Cardiac muscle cell (in vitro differentiated cells and primary cell): ENCODE data around the gene PCDHGA5. TPM values are rescaled to one million over a fixed set of nuclear protein-coding genes. Genes with fewer than 3 reads are reported as not detected.
A peak's percentile ranks its signal among the peaks of the same experiment; 100 is the strongest.

Experiments used
- DNase-seq, 2 donors: peaks; one replicate each; pipeline versions ENCODE4 v3.0.0 to v3.0.0-alpha.2; 2010 to 2017; ENCODE audit warnings: low read depth in 1 of 2, low spot score in 1 of 2
- H3K27ac ChIP-seq: fragments of 200-600 bp; sonication (generic); 2 replicates; pipeline ENCODE4 v1.5.1; 2016
- H3K27me3 ChIP-seq: fragments of 200-600 bp; sonication (generic); 2 replicates; pipeline ENCODE4 v1.6.0; 2016; ENCODE audit warnings: control low read depth
- H3K36me3 ChIP-seq: fragments of 200-600 bp; sonication (generic); 2 replicates; pipeline ENCODE4 v1.5.1; 2016; ENCODE audit warnings: control low read depth
- H3K4me1 ChIP-seq: fragments of 200-600 bp; sonication (generic); 2 replicates; pipeline ENCODE4 v1.8.1; 2017; ENCODE audit warnings: low read depth, mild to moderate bottlenecking, mixed run types
- H3K4me3 ChIP-seq: fragments of 200-600 bp; sonication (generic); 2 replicates; pipeline ENCODE4 v1.5.1; 2016; ENCODE audit warnings: mild to moderate bottlenecking
- H3K9me3 ChIP-seq: fragments of 200-600 bp; sonication (generic); 2 replicates; pipeline ENCODE4 v1.5.1; 2017; ENCODE audit warnings: low read depth, mild to moderate bottlenecking, control low read depth
- polyA plus RNA-seq: library from polyadenylated mRNA; unstranded; fragments of >200 nt; fragmentation: Nextera tagmentation; extraction: Ambion mirVana; gene quantifications from 2 replicates; pipeline ENCODE4 v1.2.1, GENCODE V29; 2016
- total RNA-seq: library from RNA; depleted of rRNA; stranded (reverse); fragments of >200 nt; gene quantifications from 2 replicates; pipeline ENCODE4 v1.2.3, GENCODE V29; 2016
- TF ChIP-seq, protein P1 (sequence below): IDR thresholded peaks from 2 replicates; pipeline ENCODE4 v1.5.1; 2012; ENCODE audit warnings: low read depth, mild to moderate bottlenecking, low read length

Gene PCDHGA5
- total and polyA plus RNA-seq, 2 experiments from 2014 or later = 0.09 to 1.2 TPM

DNA sequence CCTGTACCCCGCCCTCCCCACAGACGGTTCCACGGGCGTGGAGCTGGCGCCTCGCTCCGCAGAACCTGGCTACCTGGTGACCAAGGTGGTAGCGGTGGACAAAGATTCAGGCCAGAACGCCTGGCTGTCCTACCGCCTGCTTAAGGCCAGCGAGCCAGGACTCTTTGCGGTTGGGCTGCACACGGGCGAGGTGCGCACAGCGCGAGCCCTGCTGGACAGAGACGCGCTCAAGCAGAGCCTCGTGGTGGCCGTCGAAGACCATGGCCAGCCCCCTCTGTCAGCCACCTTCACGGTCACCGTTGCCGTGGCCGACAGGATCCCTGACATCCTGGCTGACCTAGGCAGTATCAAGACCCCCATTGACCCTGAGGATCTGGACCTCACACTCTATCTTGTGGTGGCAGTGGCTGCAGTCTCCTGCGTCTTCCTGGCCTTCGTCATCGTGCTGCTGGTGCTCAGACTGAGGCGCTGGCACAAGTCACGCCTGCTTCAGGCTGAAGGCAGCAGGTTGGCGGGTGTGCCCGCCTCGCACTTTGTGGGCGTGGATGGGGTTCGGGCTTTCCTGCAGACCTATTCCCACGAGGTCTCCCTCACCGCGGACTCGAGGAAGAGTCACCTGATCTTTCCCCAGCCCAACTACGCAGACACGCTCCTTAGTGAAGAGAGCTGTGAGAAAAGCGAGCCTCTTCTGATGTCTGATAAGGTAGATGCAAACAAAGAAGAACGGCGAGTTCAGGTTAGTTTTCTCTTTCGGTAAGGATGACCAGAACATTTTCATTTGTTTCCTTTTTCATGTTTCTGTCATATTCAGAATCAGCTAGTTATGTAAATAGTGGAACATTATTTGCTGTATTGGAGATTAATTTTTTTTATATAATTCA lies 2.3 kb downstream of the PCDHGA5 start:
- TF ChIP-seq, protein P1, sequence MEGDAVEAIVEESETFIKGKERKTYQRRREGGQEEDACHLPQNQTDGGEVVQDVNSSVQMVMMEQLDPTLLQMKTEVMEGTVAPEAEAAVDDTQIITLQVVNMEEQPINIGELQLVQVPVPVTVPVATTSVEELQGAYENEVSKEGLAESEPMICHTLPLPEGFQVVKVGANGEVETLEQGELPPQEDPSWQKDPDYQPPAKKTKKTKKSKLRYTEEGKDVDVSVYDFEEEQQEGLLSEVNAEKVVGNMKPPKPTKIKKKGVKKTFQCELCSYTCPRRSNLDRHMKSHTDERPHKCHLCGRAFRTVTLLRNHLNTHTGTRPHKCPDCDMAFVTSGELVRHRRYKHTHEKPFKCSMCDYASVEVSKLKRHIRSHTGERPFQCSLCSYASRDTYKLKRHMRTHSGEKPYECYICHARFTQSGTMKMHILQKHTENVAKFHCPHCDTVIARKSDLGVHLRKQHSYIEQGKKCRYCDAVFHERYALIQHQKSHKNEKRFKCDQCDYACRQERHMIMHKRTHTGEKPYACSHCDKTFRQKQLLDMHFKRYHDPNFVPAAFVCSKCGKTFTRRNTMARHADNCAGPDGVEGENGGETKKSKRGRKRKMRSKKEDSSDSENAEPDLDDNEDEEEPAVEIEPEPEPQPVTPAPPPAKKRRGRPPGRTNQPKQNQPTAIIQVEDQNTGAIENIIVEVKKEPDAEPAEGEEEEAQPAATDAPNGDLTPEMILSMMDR = no peak
- no peak for DNase-seq
- Histone ChIP-seq H3K4me1 (no peaks in the 10 kb centered on the region), H3K27me3 (no peaks in the 10 kb centered on the region), H3K36me3 (no peaks in the 10 kb centered on the region), H3K4me3 (no peak overlapping the region), H3K27ac (no peak overlapping the region), H3K9me3 (no peaks in the 10 kb centered on the region)

DNA sequence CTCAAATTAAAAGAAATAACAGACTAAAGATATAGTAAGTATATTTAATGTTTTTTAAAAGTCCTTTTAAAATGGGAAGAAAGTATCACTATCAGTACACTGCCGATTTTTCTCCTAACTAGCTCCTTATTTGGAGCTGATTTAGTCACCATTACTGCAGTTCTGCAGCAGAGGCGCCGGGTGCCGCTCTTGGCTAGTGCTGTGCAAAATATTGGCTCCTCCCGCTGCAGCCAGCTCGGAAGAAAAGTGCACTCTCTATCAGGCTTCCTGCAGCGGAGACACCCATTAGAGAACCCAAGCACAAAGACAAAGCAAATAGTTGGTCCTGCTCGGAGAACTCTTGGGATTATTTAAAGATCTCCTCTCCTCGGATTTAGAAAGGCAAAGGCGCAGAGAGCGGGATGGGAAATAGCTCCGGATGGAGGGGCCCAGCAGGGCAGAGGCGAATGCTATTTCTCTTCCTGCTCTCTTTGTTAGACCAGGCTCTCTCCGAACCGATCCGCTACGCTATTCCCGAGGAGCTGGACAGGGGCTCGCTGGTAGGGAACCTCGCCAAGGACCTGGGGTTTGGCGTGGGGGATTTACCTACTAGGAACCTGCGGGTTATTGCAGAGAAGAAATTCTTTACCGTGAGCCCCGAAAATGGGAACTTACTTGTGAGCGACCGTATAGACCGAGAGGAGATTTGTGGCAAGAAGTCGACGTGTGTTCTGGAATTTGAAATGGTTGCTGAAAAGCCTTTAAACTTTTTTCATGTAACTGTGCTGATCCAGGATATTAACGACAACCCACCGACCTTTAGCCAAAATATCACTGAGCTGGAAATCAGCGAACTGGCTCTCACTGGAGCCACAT lies 6.3 kb downstream of the PCDHGA5 start, which contains the start of gene PCDHGB3:
Gene PCDHGB3 (plus strand): TSS at position 249 of the 855 bp plus-strand sequence. CDS start 153 bp downstream, at position 402.
- H3K4me1 ChIP-seq = no peaks in the 10 kb centered on the region
- H3K27me3 ChIP-seq = no peaks in the 10 kb centered on the region
- H3K9me3 ChIP-seq = no peaks in the 10 kb centered on the region
- H3K4me3 ChIP-seq = no peak within 1 kb of the TSS
- H3K27ac ChIP-seq = no peak within 1 kb of the TSS
- DNase-seq = peak in 1 of 2 donors; percentile 62
- TF ChIP-seq, protein P1 = peak; percentile 42
- H3K36me3 ChIP-seq = no peaks in the 10 kb centered on the region

DNA sequence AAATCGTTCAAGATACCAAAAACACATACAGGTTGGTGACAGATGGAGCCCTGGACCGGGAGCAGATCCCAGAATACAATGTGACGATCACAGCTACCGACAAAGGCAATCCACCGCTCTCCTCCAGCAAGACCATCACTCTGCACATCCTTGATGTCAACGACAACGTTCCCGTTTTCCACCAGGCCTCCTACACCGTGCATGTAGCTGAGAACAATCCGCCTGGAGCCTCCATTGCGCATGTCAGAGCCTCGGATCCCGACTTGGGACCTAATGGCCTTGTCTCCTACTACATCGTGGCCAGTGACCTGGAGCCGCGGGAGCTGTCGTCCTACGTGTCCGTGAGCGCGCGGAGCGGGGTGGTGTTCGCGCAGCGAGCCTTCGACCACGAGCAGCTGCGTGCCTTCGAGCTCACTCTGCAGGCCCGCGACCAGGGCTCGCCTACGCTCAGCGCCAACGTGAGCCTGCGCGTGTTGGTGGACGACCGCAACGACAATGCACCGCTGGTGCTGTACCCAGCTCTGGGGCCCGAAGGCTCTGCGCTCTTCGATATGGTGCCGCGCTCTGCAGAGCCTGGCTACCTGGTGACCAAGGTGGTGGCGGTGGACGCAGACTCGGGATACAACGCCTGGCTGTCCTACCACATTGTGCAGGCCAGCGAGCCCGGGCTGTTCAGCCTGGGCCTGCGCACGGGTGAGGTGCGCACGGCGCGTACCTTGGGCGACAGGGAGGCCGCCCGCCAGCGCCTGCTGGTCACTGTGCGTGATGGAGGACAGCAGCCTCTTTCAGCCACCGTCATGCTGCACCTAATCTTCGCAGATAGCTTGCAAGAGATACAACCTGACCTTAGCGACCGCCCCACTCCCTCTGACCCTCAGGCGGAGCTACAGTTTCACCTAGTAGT lies 7.9 kb downstream of the PCDHGA5 start:
- H3K4me1 ChIP-seq = no peaks in the 10 kb centered on the region
- no peaks in the 10 kb centered on the region for H3K9me3 ChIP-seq
- TF ChIP-seq, protein P1 = no peak
- no peak overlapping the region for H3K27ac ChIP-seq
- no peak overlapping the region for H3K4me3 ChIP-seq
- no peaks in the 10 kb centered on the region for H3K27me3 ChIP-seq
- no peak for DNase-seq
- H3K36me3 ChIP-seq = no peaks in the 10 kb centered on the region

DNA sequence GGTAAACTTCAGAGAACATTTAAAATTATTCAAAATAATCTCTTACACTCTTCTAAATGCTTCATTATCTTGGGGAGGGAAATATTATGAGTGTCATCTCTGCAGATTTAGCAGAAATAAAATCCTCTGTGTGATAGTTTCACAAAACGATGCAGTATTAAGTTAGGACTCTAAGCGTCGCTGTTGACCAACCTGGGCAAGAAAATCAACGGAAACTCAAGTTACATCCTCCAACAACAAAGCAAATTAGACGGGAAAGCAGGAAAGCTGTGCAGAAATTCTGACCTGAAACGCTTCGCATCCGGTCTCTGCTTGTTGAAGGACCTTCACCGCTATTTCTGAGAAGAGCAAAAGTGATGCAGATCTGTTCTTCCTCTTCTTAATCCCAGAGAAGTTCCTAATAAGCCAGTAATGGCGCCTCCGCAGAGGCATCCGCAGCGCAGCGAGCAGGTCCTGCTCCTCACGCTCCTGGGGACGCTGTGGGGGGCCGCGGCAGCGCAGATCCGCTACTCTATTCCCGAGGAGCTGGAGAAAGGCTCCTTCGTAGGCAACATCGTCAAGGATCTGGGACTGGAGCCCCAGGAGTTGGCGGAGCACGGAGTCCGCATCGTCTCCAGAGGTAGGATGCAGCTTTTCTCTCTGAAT lies 9.8 kb downstream of the PCDHGA5 start, which contains the start of gene PCDHGA6:
Gene PCDHGA6 (plus strand): TSS at position 219 of the 645 bp plus-strand sequence. CDS start 193 bp downstream, at position 412.
- Histone ChIP-seq H3K27ac (no peak within 1 kb of the TSS), H3K4me3 (no peak within 1 kb of the TSS), H3K9me3 (no peaks in the 10 kb centered on the region), H3K27me3 (no peaks in the 10 kb centered on the region), H3K36me3 (no peaks in the 10 kb centered on the region), H3K4me1 (no peaks in the 10 kb centered on the region)
- TF ChIP-seq, protein P1 = peak; percentile 43
- DNase-seq = peak in 1 of 2 donors; percentile 31
